HG02798 (cell line): ENCODE measurements around the gene RCSD1.

Source experiments
- ATAC-seq: cut with Tn5 transposase; IDR thresholded peaks from one replicate; pipeline ENCODE4 v1.9.1; 2021; ENCODE audit warnings: mild to moderate bottlenecking; ENCODE audit not compliant: unreplicated experiment, poor library complexity

RCSD1 gene

DNA sequence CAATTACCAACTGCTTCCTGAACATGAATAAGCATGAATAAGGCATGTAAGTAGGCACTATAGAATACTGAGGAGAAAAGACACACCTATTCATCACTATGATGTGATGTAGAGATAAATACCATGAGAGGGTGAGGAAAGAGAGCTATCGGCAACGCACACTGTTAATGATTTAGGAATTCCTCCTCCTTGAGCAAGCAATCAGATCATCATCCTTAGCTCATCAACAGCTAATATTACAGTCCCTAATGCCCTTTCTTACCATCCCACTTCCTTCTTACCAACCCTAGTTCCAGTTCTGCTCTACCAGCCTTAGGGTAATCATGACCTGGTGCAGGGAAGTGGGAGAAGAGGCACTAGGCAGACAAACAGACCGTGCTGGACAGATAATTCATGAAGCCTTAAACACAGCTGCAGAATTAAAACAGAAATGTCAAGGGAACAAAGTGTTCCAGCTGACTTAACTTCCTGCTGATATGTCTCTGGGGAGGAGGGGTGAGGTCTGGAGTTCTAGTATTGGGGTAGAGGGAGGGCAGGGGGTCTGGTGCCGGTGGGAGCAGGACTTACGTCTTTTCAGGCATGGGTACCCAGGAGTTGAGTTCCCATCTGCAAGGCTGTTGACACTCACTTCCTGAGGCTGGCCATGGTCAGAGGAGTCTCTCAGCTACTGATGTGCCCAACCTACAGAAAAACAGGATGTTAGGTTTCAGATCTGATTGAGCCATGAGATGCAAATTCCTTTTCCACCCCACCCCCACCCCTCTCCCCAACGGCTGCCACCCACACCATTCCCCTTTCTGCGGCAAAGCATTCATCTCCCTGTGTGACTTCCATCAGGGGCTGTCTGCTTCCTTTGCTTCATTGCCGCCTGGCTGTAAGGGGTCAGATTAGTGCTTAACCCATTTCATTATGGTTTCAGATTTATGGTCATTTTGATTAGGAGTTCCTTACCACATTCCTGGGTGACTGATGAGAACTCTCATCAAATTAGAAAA, 12.6 kb upstream of the RCSD1 start:
- ATAC-seq = peak; percentile 58

DNA sequence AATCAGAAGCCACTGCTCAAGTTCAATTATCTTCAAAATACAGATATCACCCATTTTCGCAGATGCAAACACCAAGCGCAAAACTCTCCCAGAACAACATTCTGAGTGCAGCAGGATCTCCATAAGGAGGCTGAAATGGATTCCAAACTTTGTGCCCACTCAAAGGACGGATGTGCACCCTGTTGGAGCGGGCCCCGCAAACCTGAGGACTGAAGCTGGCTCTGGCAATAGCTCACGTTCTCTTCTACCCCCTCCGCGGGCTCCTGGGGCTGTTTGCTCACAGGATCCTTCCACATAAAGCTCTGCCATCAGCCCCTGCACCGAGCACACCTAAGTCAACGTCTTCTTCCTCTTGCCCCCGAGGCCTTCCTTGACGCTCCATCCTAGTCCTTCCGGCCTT, 11.7 kb upstream of the RCSD1 start:
- ATAC-seq = no peak

- ATAC-seq = no peak
Measured at GRCh38 chr1:167618789-167619188, 11.2 kb upstream of the RCSD1 start.

GRCh38 chr1:167620002-167620401, 10.0 kb upstream of the RCSD1 start:
- no peak for ATAC-seq

GRCh38 chr1:167621780-167622313, 8.2 kb upstream of the RCSD1 start:
- no peak for ATAC-seq

DNA sequence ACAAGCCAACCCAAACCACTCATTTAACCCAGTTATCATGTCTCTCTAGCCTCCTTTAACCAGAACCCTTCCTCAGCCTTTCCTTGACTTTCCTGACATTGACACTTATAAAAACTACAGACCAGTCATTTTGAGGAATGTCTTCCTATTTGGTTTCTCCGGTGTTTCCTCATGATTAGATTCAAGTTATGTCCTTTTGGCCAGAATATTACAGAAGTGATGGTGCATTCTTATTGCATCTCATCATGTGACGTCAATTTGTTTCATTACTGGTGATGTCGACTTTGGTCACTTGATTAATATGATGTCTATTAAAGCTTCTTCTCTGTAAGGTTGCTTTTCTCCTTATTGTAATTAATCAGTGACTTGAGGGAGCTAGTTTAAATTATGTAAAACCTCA, 6.1 kb upstream of the RCSD1 start:
- ATAC-seq = no peak

GRCh38 chr1:167625040-167625823, 4.8 kb upstream of the RCSD1 start:
- no peak for ATAC-seq

DNA sequence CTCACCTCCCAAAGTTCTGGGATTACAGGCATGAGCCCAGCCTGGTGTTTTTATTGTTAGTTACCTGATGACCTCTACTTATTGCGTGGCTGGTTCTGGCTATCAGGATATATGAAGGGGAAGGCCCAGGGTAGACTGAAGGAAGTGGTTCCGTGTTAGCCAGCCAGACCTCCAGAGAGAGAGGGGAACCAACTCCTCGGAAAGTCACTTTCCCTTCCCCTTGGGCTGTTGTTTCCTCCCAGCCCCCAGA, 2.5 kb upstream of the RCSD1 start:
- ATAC-seq = no peak

GRCh38 chr1:167627865-167628641, 2.0 kb upstream of the RCSD1 start:
- peak; percentile 75 for ATAC-seq

GRCh38 chr1:167628741-167629515, 1.1 kb upstream of the RCSD1 start:
- ATAC-seq = no peak

GRCh38 chr1:167630568-167631385, 745 bp downstream of the RCSD1 start:
- ATAC-seq = peak; percentile 22

DNA sequence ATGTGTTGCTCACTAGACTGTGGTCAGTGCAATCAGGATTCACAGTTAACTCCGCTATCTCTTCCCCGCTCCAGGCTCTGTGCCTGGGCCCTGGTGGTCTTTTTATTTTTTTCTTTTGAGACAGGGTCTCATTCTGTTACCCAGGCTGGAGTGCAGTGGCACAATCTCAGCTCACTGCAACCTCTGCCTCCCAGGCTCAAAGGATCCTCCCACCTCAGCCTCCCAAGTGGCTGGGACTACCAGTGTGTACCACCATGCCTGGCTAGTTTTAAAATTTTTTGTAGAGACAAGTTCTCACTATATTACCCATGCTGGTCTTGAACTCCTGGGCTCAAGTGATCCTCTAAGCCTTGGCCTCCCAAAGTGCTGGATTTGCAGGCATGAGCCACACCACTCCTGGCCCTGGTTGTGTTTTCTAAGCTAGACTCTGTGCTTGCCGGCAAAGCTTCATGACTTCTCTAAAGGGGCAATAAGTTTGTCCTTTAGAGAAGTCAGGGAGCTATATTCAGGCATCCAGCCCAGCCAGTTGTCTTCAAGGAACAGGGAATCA, 1.4 kb downstream of the RCSD1 start:
- no peak for ATAC-seq

GRCh38 chr1:167631936-167632614, 2.0 kb downstream of the RCSD1 start:
- no peak for ATAC-seq

- no peak for ATAC-seq
Measured at GRCh38 chr1:167633258-167633944, 3.4 kb downstream of the RCSD1 start.

GRCh38 chr1:167634435-167634834, 4.4 kb downstream of the RCSD1 start:
- no peak for ATAC-seq

GRCh38 chr1:167635156-167635648, 5.2 kb downstream of the RCSD1 start:
- no peak for ATAC-seq

DNA sequence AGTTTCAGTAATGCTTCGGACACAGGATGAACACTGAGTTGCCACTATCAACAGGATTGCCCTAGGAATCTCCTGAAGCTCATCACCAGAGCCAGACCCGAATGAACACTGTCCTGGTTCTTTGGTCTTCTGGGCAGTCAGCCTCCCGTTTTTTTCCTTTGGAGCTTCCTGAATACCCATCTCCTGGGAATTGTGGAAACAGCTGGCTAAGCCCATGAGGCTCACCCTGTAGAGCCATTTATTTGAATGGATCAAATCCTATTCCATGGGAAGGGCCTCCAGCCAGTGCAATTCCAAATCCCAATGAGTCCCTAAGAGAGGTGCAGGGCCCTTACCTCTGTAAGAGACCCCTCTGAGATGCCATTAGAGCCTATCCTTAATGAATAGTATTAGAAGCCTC, 5.9 kb downstream of the RCSD1 start:
- no peak for ATAC-seq
